GM12891 (cell line): ENCODE data around the gene PIK3R2.

ENCODE experiments used
- POLR2A ChIP-seq: IDR thresholded peaks from 2 replicates; pipeline ENCODE4 v1.6.1; 2011; ENCODE audit warnings: low read depth, low read length, control low read depth
- POLR2AphosphoS5 ChIP-seq: IDR thresholded peaks from 2 replicates; pipeline ENCODE4 v1.6.1; 2011; ENCODE audit warnings: low read depth, low read length, control low read depth
- SPI1 ChIP-seq: IDR thresholded peaks from 2 replicates; pipeline ENCODE4 v1.6.1; 2011; ENCODE audit warnings: low read depth, low read length, control low read depth
- TAF1 ChIP-seq: IDR thresholded peaks from 2 replicates; pipeline ENCODE4 v1.6.1; 2011; ENCODE audit warnings: low read depth, low read length, control low read depth

- TF ChIP-seq POLR2A (no peak), TAF1 (no peak), POLR2AphosphoS5 (no peak), SPI1 (no peak)
These were observed 8.1 kb upstream of the PIK3R2 start for GRCh38 chr19:18144906-18145305.
